Activated B cell treated with CpG ODN at 0.5 μM for 24 hours (primary cell): ENCODE measurements around the gene UBE4A. TPM values are rescaled to one million over a fixed set of nuclear protein-coding genes. Genes with fewer than 3 reads are reported as not detected.

ENCODE experiments used
- ATAC-seq: fragments of 200-7000 bp; cut with Tn5 transposase; one replicate; pipeline ENCODE4 v1.10.0; 2021; ENCODE audit warnings: low read depth, mild to moderate bottlenecking, moderate library complexity
- CTCF ChIA-PET: fragments of 350-600 bp; sonication (Branson Sonifier 250); formaldehyde crosslinking; loops from one replicate; lab custom pipeline; 2021; ENCODE audit warnings: antibody characterized with exemption; lab: Charles Lee
- POLR2A ChIA-PET: fragments of 350-600 bp; sonication (Branson Sonifier 250); formaldehyde crosslinking; loops from one replicate; lab custom pipeline; 2021; ENCODE audit warnings: antibody characterized with exemption; lab: Charles Lee
- DNase-seq: peaks from one replicate; pipeline ENCODE4 v3.0.0; 2022
- H3K27ac Mint-ChIP-seq: one replicate; pipeline ENCODE4 v1.8.0; 2020; ENCODE audit warnings: mixed read lengths
- H3K27me3 Mint-ChIP-seq: one replicate; pipeline ENCODE4 v1.8.0; 2021; ENCODE audit warnings: mixed read lengths
- H3K36me3 Mint-ChIP-seq: one replicate; pipeline ENCODE4 v1.8.0; 2021; ENCODE audit warnings: low read depth, mixed read lengths
- H3K4me1 Mint-ChIP-seq: one replicate; pipeline ENCODE4 v1.8.0; 2021; ENCODE audit warnings: mixed read lengths
- H3K4me3 Mint-ChIP-seq: one replicate; pipeline ENCODE4 v1.8.0; 2020; ENCODE audit warnings: mild to moderate bottlenecking, mixed read lengths
- H3K9me3 Mint-ChIP-seq: one replicate; pipeline ENCODE4 v1.8.0; 2020; ENCODE audit warnings: mixed read lengths
- intact Hi-C: fragments of 100-400 bp; cut with micrococcal nuclease; formaldehyde crosslinking; loops from one replicate; pipeline ENCODE4 v1.15.1; 2024
- total RNA-seq: library from RNA; stranded (reverse); gene quantifications from 2 replicates; pipeline ENCODE4 v1.2.3, GENCODE V29; 2022
- TF ChIP-seq, protein P1 (sequence below): fragments of 200-600 bp; IDR thresholded peaks from one replicate; pipeline ENCODE4 v1.8.0; 2022; ENCODE audit warnings: antibody characterized with exemption, mild to moderate bottlenecking

The UBE4A gene
- total RNA-seq, 1 donor from 2014 or later, result 34.2 TPM

GRCh38 chr11:118334745-118335144 is 24.7 kb upstream of the UBE4A start:
- intact Hi-C loops, result no loop called here
- TF ChIP-seq, protein P1, sequence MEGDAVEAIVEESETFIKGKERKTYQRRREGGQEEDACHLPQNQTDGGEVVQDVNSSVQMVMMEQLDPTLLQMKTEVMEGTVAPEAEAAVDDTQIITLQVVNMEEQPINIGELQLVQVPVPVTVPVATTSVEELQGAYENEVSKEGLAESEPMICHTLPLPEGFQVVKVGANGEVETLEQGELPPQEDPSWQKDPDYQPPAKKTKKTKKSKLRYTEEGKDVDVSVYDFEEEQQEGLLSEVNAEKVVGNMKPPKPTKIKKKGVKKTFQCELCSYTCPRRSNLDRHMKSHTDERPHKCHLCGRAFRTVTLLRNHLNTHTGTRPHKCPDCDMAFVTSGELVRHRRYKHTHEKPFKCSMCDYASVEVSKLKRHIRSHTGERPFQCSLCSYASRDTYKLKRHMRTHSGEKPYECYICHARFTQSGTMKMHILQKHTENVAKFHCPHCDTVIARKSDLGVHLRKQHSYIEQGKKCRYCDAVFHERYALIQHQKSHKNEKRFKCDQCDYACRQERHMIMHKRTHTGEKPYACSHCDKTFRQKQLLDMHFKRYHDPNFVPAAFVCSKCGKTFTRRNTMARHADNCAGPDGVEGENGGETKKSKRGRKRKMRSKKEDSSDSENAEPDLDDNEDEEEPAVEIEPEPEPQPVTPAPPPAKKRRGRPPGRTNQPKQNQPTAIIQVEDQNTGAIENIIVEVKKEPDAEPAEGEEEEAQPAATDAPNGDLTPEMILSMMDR, result no peak
- H3K9me3 Mint-ChIP-seq, result no peaks in the 10 kb centered on the region
- H3K27me3 Mint-ChIP-seq, result no peaks in the 10 kb centered on the region
- H3K36me3 Mint-ChIP-seq, result no peaks in the 10 kb centered on the region
- CTCF ChIA-PET, result interaction anchor here (2.0 kb wide), 1 partner anchor 136 kb away, joined by 4 read pairs; no protein-coding TSS in a partner anchor
- peaks cover 12% of the 10 kb centered on the region for H3K4me1 Mint-ChIP-seq
- no peak for DNase-seq
- H3K4me3 Mint-ChIP-seq, result no peak overlapping the region
- no peak for ATAC-seq
- POLR2A ChIA-PET, result interaction anchor here (0.6 kb wide), 1 partner anchor 206 kb away, joined by 4 read pairs; no protein-coding TSS in a partner anchor
- no peak overlapping the region for H3K27ac Mint-ChIP-seq

DNA sequence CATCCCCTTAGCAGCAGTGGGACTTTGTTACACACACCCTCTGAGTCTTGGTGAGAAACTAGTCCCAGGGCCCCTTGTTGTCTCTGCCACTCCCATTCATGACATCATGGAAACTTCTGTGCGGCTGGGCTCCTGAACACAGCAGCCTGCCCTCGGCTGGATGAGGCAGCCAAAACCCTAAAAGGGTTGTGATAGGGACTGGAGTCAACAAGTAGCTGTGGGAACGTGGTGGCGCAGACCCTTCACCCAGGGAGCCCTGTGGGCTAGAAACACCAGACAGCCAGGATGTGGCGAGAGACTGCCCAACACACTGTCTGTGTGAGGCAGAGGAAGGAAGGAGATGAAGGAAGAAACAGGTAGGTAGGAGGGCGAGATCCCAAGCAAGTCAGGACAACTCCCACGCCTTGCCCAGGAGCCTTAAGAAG is 20.8 kb upstream of the UBE4A start:
- ATAC-seq, result peak; percentile 61
- peaks cover 12% of the 10 kb centered on the region for H3K4me1 Mint-ChIP-seq
- no peaks in the 10 kb centered on the region for H3K36me3 Mint-ChIP-seq
- H3K4me3 Mint-ChIP-seq, result no peak overlapping the region
- no peaks in the 10 kb centered on the region for H3K27me3 Mint-ChIP-seq
- no peaks in the 10 kb centered on the region for H3K9me3 Mint-ChIP-seq
- TF ChIP-seq, protein P1, result no peak
- CTCF ChIA-PET, result no interaction called here
- POLR2A ChIA-PET, result interaction anchor here (0.6 kb wide), 1 partner anchor 1012 kb away, joined by 3 read pairs; no protein-coding TSS in a partner anchor
- intact Hi-C loops, result no loop called here
- no peak for DNase-seq
- no peak overlapping the region for H3K27ac Mint-ChIP-seq

- DNase-seq (no peak), ATAC-seq (no peak)
- ChIA-PET CTCF (no interaction called here), POLR2A (no interaction called here)
- Mint-ChIP-seq H3K27me3 (no peaks in the 10 kb centered on the region), H3K9me3 (no peaks in the 10 kb centered on the region), H3K4me3 (no peak overlapping the region), H3K4me1 (peaks cover 12% of the 10 kb centered on the region), H3K36me3 (no peaks in the 10 kb centered on the region), H3K27ac (no peak overlapping the region)
- TF ChIP-seq, protein P1, result no peak
- intact Hi-C loops, result no loop called here
Measured at GRCh38 chr11:118339281-118339961, 20.0 kb upstream of the UBE4A start.

GRCh38 chr11:118340449-118340848 is 19.0 kb upstream of the UBE4A start:
- no peak overlapping the region for H3K27ac Mint-ChIP-seq
- TF ChIP-seq, protein P1, result no peak
- DNase-seq (no peak), ATAC-seq (no peak)
- intact Hi-C loops, result no loop called here
- peaks cover 12% of the 10 kb centered on the region for H3K4me1 Mint-ChIP-seq
- CTCF ChIA-PET, result no interaction called here
- H3K9me3 Mint-ChIP-seq, result no peaks in the 10 kb centered on the region
- H3K4me3 Mint-ChIP-seq, result no peak overlapping the region
- POLR2A ChIA-PET, result no interaction called here
- H3K27me3 Mint-ChIP-seq, result peaks cover 3% of the 10 kb centered on the region
- no peaks in the 10 kb centered on the region for H3K36me3 Mint-ChIP-seq

- Mint-ChIP-seq H3K4me3 (no peak overlapping the region), H3K27me3 (peaks cover 4% of the 10 kb centered on the region), H3K36me3 (no peaks in the 10 kb centered on the region), H3K27ac (no peak overlapping the region), H3K9me3 (no peaks in the 10 kb centered on the region), H3K4me1 (peaks cover 12% of the 10 kb centered on the region)
- TF ChIP-seq, protein P1, result no peak
- intact Hi-C loops, result no loop called here
- POLR2A ChIA-PET, result no interaction called here
- no peak for ATAC-seq
- CTCF ChIA-PET, result no interaction called here
- no peak for DNase-seq
Measured at GRCh38 chr11:118341261-118341660, 18.1 kb upstream of the UBE4A start.
